Upper lobe of right lung (tissue), 1 donor: Measurements from ENCODE around the gene PRELID2. TPM values are rescaled to one million over a fixed set of nuclear protein-coding genes. Genes with fewer than 3 reads are reported as not detected.

ENCODE experiments used
- ATAC-seq: fragments of 200-7000 bp; cut with Tn5 transposase; one replicate; pipeline ENCODE4 v1.9.1; 2020; ENCODE audit warnings: mild to moderate bottlenecking, moderate library complexity
- DNase-seq: peaks from one replicate; pipeline ENCODE4 v3.0.0-alpha.2; 2020
- H3K27ac ChIP-seq: fragments of 200-600 bp; one replicate; pipeline ENCODE4 v1.8.0; 2022
- H3K27me3 ChIP-seq: fragments of 200-600 bp; one replicate; pipeline ENCODE4 v1.8.0; 2022; ENCODE audit warnings: mild to moderate bottlenecking
- H3K36me3 ChIP-seq: fragments of 200-600 bp; one replicate; pipeline ENCODE4 v1.8.0; 2022
- H3K4me1 ChIP-seq: fragments of 200-600 bp; one replicate; pipeline ENCODE4 v1.8.0; 2022
- H3K4me3 ChIP-seq: fragments of 200-600 bp; one replicate; pipeline ENCODE4 v1.8.0; 2022; ENCODE audit warnings: mild to moderate bottlenecking
- H3K9me3 ChIP-seq: fragments of 200-600 bp; one replicate; pipeline ENCODE4 v1.8.0; 2022
- intact Hi-C: fragments of 100-400 bp; cut with DNase I; formaldehyde crosslinking; loops from one replicate; pipeline ENCODE4 v1.11.0; 2022
- total RNA-seq: library from RNA; stranded (reverse); fragmentation: NEBNext Ultra II Directional; extraction: Animal tissue kit (Norgen Biotek cat#: 25700); gene quantifications from one replicate; pipeline ENCODE4 v1.2.1, GENCODE V29; 2021
- TF ChIP-seq, protein P1 (sequence below): fragments of 200-600 bp; IDR thresholded peaks from one replicate; pipeline ENCODE4 v1.8.0; 2022; ENCODE audit warnings: antibody characterized with exemption
- donor health status: DM: no; HTN: yes; CAD: no; lungs with severe emphysema.

Gene PRELID2
- total RNA-seq, 1 donor from 2014 or later: 9.2 TPM

DNA sequence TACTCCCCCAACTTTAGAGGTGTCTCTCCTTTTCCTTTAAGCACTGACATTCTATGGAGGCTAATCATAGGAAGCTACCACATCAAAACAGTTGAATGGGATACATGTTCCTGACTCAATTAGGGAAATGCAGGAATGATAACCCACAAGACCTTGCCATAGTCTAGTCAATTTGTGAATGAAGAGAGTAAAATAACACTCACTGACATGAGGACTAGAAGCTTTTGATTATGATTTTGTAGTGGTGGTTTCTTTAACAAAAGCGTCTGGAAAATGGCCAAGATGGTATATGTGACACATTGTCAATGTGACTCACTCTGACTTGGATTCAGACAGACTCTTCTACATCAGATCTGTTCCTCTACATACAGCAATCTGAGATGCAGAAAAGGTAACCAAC is 13.7 kb upstream of the PRELID2 start:
- intact Hi-C loops: no loop called here
- no peak for DNase-seq

DNA sequence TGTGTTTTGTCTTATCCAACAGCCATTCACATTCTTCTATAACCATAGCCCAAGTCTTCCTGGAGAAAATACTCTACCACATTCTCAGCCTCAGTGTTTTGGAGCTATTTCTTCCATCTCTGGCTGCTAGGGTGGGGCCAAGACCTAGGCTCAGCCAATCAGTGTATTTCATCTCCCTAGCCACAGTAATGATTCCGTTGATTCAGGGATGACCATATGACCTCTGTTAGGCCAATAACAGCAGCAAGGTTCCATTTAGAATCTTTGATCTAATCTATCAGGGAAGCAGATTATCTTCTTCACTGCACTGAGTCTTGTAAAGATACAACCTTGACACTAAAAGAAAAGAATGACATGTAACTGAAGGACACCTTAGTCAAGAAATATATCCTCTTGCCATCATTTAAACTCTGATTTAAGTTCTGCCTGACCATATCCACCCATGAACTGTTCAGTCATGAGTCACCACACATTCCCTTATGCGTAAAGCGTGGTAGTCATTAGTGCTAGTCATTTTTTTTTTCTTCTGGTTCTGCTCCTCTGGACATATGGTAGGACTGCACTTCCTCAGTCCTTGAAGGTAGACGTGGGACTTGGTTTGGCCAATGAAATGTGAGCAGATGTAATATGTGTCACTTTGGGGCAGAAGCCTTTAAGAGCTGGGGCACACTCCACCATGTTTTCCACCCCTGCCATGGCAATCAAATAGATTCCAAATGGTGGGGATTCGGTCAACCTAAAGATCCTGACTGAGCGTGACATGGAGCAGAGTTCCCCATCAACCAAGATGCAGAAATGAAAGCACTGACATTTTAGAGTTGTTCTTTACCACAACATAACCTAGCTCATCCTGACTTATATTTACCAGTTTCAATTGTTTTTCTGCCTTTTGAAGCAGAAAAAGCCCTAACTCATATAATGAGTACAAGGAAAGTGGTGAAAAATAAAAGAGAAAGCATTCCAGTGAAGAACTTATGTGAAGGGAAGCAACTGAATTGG is 12.7 kb upstream of the PRELID2 start:
- intact Hi-C loops: no loop called here
- no peak for ATAC-seq

More for the DNA sequence above, 13.7 kb upstream of the PRELID2 start:
- ATAC-seq: no peak
- Histone ChIP-seq H3K9me3 (no peaks in the 10 kb centered on the region), H3K4me1 (no peaks in the 10 kb centered on the region), H3K36me3 (no peaks in the 10 kb centered on the region), H3K4me3 (no peak overlapping the region), H3K27me3 (no peaks in the 10 kb centered on the region), H3K27ac (no peak overlapping the region)
- TF ChIP-seq, protein P1, sequence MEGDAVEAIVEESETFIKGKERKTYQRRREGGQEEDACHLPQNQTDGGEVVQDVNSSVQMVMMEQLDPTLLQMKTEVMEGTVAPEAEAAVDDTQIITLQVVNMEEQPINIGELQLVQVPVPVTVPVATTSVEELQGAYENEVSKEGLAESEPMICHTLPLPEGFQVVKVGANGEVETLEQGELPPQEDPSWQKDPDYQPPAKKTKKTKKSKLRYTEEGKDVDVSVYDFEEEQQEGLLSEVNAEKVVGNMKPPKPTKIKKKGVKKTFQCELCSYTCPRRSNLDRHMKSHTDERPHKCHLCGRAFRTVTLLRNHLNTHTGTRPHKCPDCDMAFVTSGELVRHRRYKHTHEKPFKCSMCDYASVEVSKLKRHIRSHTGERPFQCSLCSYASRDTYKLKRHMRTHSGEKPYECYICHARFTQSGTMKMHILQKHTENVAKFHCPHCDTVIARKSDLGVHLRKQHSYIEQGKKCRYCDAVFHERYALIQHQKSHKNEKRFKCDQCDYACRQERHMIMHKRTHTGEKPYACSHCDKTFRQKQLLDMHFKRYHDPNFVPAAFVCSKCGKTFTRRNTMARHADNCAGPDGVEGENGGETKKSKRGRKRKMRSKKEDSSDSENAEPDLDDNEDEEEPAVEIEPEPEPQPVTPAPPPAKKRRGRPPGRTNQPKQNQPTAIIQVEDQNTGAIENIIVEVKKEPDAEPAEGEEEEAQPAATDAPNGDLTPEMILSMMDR: no peak

GRCh38 chr5:145846081-145846480 is 10.9 kb upstream of the PRELID2 start:
- H3K4me3 ChIP-seq: no peak overlapping the region
- H3K27ac ChIP-seq: no peak overlapping the region
- no peaks in the 10 kb centered on the region for H3K36me3 ChIP-seq
- no peaks in the 10 kb centered on the region for H3K4me1 ChIP-seq
- peak; percentile 33 for ATAC-seq
- no peak for DNase-seq
- H3K9me3 ChIP-seq: no peaks in the 10 kb centered on the region
- TF ChIP-seq, protein P1: no peak
- intact Hi-C loops: no loop called here
- no peaks in the 10 kb centered on the region for H3K27me3 ChIP-seq

More for the DNA sequence above, 12.7 kb upstream of the PRELID2 start:
- Histone ChIP-seq H3K4me3 (no peak overlapping the region), H3K27ac (no peak overlapping the region), H3K36me3 (no peaks in the 10 kb centered on the region), H3K4me1 (no peaks in the 10 kb centered on the region), H3K27me3 (no peaks in the 10 kb centered on the region), H3K9me3 (no peaks in the 10 kb centered on the region)
- DNase-seq: no peak
- TF ChIP-seq, protein P1: no peak

- no peak overlapping the region for H3K27ac ChIP-seq
- TF ChIP-seq, protein P1: no peak
- no peak for DNase-seq
Observed at GRCh38 chr5:145841299-145841698, 6.2 kb upstream of the PRELID2 start.

GRCh38 chr5:145840458-145841132 is 5.5 kb upstream of the PRELID2 start:
- TF ChIP-seq, protein P1: no peak

More at GRCh38 chr5:145841299-145841698, 6.2 kb upstream of the PRELID2 start:
- no peak overlapping the region for H3K4me3 ChIP-seq
- H3K36me3 ChIP-seq: no peaks in the 10 kb centered on the region
- H3K4me1 ChIP-seq: no peaks in the 10 kb centered on the region
- intact Hi-C loops: no loop called here
- H3K27me3 ChIP-seq: no peaks in the 10 kb centered on the region
- H3K9me3 ChIP-seq: no peaks in the 10 kb centered on the region
- ATAC-seq: no peak

More at GRCh38 chr5:145840458-145841132, 5.5 kb upstream of the PRELID2 start:
- Histone ChIP-seq H3K4me3 (no peak overlapping the region), H3K36me3 (no peaks in the 10 kb centered on the region), H3K27me3 (no peaks in the 10 kb centered on the region), H3K27ac (no peak overlapping the region), H3K9me3 (no peaks in the 10 kb centered on the region), H3K4me1 (peaks cover 4% of the 10 kb centered on the region)
- intact Hi-C loops: no loop called here
- DNase-seq (no peak), ATAC-seq (no peak)
